Testis (tissue), 3 donors: ENCODE results near the gene MYF6. TPM values are rescaled to one million over a fixed set of nuclear protein-coding genes. Genes with fewer than 3 reads are reported as not detected.

Experiments
- DNase-seq: peaks from one replicate; pipeline ENCODE4 v3.0.0-alpha.2; 2019
- H3K27ac ChIP-seq, 2 donors: fragments of 200-600 bp; sonication (generic); one replicate each; pipeline ENCODE4 v1.5.1; 2019
- H3K27me3 ChIP-seq: fragments of 200-600 bp; sonication (generic); one replicate; pipeline ENCODE4 v1.5.1; 2019
- H3K36me3 ChIP-seq: fragments of 200-600 bp; sonication (generic); one replicate; pipeline ENCODE4 v1.5.1; 2017; ENCODE audit warnings: low read depth; ENCODE audit errors: missing control alignments
- H3K4me1 ChIP-seq: fragments of 200-600 bp; sonication (generic); one replicate; pipeline ENCODE4 v1.5.1; 2019
- H3K4me3 ChIP-seq, 2 donors: fragments of 200-600 bp; sonication (generic); one replicate each; pipeline ENCODE4 v1.5.1; 2017 to 2019
- H3K9me3 ChIP-seq: fragments of 200-600 bp; sonication (generic); one replicate; pipeline ENCODE4 v1.5.1; 2017
- CTCF ChIP-seq, 3 experiments: fragments of 450-650 bp in 2 of 3; fragments of 200-600 bp in 1 of 3; sonication (generic) in 1 of 3; IDR thresholded peaks; one replicate each; pipeline ENCODE4 v1.5.1; 2016 to 2019; ENCODE audit warnings: antibody characterized with exemption in 3 of 3, mild to moderate bottlenecking in 2 of 3, moderate library complexity in 1 of 3
- POLR2A ChIP-seq: fragments of 450-650 bp; IDR thresholded peaks from one replicate; pipeline ENCODE4 v1.6.1; 2017; ENCODE audit warnings: antibody characterized with exemption, mild to moderate bottlenecking, moderate library complexity
- WGBS, 2 donors: methylation state at CpG; one replicate each; pipeline ENCODE4 v1.1.5; 2018; 5-methylcytosine and 5-hydroxymethylcytosine counted together
- intact Hi-C: fragments of 100-400 bp; cut with DNase I; formaldehyde crosslinking; loops from one replicate; pipeline ENCODE4 v1.15.1; 2023; ENCODE audit warnings: low total_unique reads
- polyA plus RNA-seq: library from polyadenylated mRNA; stranded (reverse); fragments of 350-450 nt; fragmentation: Illumina TruSeq; extraction: RNeasy Lipid Tissue Mini Kit (QIAGEN cat#74804); gene quantifications from one replicate; pipeline ENCODE4 v1.2.3, GENCODE V29; 2014; ENCODE audit warnings: low read depth, low replicate concordance; ENCODE audit not compliant: insufficient read depth
- total RNA-seq, 2 donors: library from RNA; depleted of rRNA; stranded (reverse); fragments of >200 nt; gene quantifications; one replicate each; pipeline ENCODE4 v1.2.3, GENCODE V29; 2016

The MYF6 gene
- total and polyA plus RNA-seq, 3 donors from 2014 or later = 2.1 TPM; not detected in 2

- H3K36me3 ChIP-seq = no peaks in the 10 kb centered on the region
- H3K4me3 ChIP-seq = peak overlapping the region in 1 of 2 donors; percentile 25
- no peak overlapping the region for H3K27ac ChIP-seq
- H3K9me3 ChIP-seq = no peaks in the 10 kb centered on the region
- DNase-seq = no peak
- intact Hi-C loops = no loop called here
- TF ChIP-seq POLR2A (no peak), CTCF (IDR thresholded peaks at IDR 0.05) (no peak)
- 42 to 48% methylated on average over 10 of the region's 10 CpGs for WGBS, 2 donors
- H3K27me3 ChIP-seq = no peaks in the 10 kb centered on the region
- no peaks in the 10 kb centered on the region for H3K4me1 ChIP-seq
These were observed 1.5 kb downstream of the MYF6 start for GRCh38 chr12:80708975-80709328.

- no peak overlapping the region for H3K27ac ChIP-seq
- H3K9me3 ChIP-seq = no peaks in the 10 kb centered on the region
- 49 to 61% methylated on average over 20 of the region's 20 CpGs for WGBS, 2 donors
- H3K4me1 ChIP-seq = no peaks in the 10 kb centered on the region
- no peaks in the 10 kb centered on the region for H3K27me3 ChIP-seq
- TF ChIP-seq CTCF (IDR thresholded peaks at IDR 0.05) (peak in 2 of 3 experiments; percentile 32 to 36), POLR2A (no peak)
- no peaks in the 10 kb centered on the region for H3K36me3 ChIP-seq
- H3K4me3 ChIP-seq = peak overlapping the region in 1 of 2 donors; percentile 1
- intact Hi-C loops = no loop called here
- peak; percentile 44 for DNase-seq
These were observed 2.6 kb downstream of the MYF6 start for GRCh38 chr12:80709811-80710726.

GRCh38 chr12:80710727-80711449, 3.5 kb downstream of the MYF6 start:
- no peak for TF ChIP-seq CTCF (IDR thresholded peaks at IDR 0.05)
- no peak for TF ChIP-seq POLR2A
- no peaks in the 10 kb centered on the region for H3K36me3 ChIP-seq
- peak overlapping the region in 1 of 2 donors; percentile 1 for H3K4me3 ChIP-seq
- no peaks in the 10 kb centered on the region for H3K9me3 ChIP-seq
- DNase-seq = no peak
- H3K27ac ChIP-seq = no peak overlapping the region
- H3K27me3 ChIP-seq = no peaks in the 10 kb centered on the region
- no peaks in the 10 kb centered on the region for H3K4me1 ChIP-seq
- intact Hi-C loops = no loop called here
- WGBS, 2 donors = 63 to 79% methylated on average over 1 of the region's 1 CpG

GRCh38 chr12:80711866-80712265, 4.4 kb downstream of the MYF6 start:
- WGBS, 2 donors = 81 to 86% methylated on average over 1 of the region's 1 CpG
- DNase-seq = no peak
- intact Hi-C loops = no loop called here

More at GRCh38 chr12:80711866-80712265, 4.4 kb downstream of the MYF6 start:
- Histone ChIP-seq H3K4me3 (no peak overlapping the region), H3K4me1 (no peaks in the 10 kb centered on the region), H3K36me3 (no peaks in the 10 kb centered on the region), H3K9me3 (no peaks in the 10 kb centered on the region), H3K27ac (no peak overlapping the region), H3K27me3 (no peaks in the 10 kb centered on the region)
- TF ChIP-seq POLR2A = no peak
- TF ChIP-seq CTCF (IDR thresholded peaks at IDR 0.05) = no peak
